Measurements from ENCODE around the gene SLAMF9.

DNA sequence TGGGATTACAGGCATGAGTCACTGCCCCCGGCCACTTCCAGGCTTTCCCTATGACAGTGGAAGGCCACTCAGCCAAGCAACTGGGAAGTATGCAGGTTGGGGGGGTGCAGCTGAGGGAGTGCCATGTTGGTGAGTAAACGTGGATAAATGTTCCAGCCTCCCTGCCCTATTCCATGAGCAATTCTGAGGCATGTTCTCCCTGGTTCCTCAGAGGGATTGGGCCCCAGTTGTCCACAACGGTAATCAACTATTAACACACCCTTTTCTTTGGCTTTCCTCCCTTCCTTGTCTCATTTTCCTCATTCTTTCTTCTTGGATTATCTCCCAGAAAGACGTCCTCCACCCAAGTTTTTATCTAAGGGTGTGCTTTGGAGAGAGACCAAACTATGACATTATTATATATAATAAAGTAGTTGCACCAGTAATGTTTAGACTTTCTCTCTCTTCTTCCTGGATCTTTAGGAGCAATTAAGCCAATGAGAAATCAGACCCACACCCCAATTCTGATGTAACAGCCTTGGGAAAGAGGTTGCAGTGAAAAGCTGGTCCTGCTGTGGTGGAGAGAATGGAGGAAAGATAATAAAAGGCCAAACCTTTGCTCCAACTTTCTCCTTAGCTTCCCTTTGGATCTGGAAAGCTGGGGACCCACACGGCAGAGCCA lies 6.8 kb upstream of the SLAMF9 start:
- TF ChIP-seq CTCF (IDR thresholded peaks at IDR 0.05; ENCODE audit: extremely low read depth in 1 of 2, insufficient read depth in 1 of 2, low read depth in 1 of 2, low read length in 2 of 2) (no peak), POLR2A (IDR thresholded peaks at IDR 0.05; ENCODE audit: low read depth, low read length) (no peak), EZH2 (IDR thresholded peaks at IDR 0.05; ENCODE audit: borderline replicate concordance, low read depth, low read length, severe bottlenecking) (no peak), MYC (IDR thresholded peaks at IDR 0.05; ENCODE audit: low read depth, low read length) (no peak), JUN (IDR thresholded peaks at IDR 0.05; ENCODE audit: borderline replicate concordance, insufficient read depth, insufficient read length, low read depth) (no peak), POLR2AphosphoS5 (IDR thresholded peaks at IDR 0.05; ENCODE audit: insufficient read depth, low read depth, low read length) (no peak), GATA2 (IDR thresholded peaks at IDR 0.05; ENCODE audit: insufficient read depth, insufficient read length, low read depth, low read length) (no peak)
- TF ChIP-seq, protein P1, sequence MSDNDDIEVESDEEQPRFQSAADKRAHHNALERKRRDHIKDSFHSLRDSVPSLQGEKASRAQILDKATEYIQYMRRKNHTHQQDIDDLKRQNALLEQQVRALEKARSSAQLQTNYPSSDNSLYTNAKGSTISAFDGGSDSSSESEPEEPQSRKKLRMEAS (IDR thresholded peaks at IDR 0.05; ENCODE audit: insufficient read depth, insufficient read length) = no peak

All from endothelial cell of umbilical vein (primary cell).